Non-pigmented ciliary epithelial cell (primary cell): ENCODE measurements around the gene FRMD3.

ENCODE experiments used
- DNase-seq: peaks from one replicate; pipeline ENCODE4 v3.0.0-alpha.2; 2010; ENCODE audit warnings: low read depth

Gene FRMD3

DNA sequence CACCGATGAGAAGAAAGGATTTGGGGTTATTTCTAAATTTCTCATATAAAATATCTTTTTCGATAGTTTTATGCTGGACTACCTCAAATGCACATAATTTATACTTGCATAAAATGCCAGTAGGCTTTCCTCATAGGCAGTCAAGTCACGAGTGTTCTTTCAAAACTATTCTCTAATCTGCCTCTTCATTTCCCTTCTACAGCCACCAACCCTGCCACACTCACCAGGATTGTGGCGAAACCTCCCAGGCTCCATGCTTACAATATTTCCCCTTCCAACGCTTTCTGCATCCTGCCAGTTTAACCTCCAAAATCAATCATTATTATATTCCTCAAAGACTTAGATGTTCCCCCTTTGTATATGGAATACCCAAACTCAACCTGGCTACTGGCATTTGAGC lies 65.4 kb downstream of the FRMD3 start:
- DNase-seq: no peak

DNA sequence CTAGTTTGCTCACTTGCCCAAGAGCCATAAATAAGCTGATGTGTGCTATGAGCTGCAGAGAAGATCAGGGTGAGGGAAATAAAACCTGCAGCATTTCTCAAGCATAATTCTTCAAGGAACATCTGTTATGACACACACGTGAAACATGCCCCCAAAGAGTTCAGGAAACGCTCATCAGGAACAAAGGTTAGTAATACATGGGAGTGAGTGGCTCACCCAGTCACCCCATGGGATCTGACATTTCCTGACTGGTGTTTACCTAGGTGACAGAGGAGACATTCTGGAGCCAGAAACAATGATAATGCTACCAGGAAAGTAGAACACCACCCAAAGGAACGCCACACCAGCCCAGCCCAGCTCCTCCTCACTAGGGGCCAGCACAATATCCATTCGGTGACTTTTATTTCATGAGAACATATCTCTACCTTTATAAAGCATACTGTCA lies 66.0 kb downstream of the FRMD3 start:
- DNase-seq: no peak

DNA sequence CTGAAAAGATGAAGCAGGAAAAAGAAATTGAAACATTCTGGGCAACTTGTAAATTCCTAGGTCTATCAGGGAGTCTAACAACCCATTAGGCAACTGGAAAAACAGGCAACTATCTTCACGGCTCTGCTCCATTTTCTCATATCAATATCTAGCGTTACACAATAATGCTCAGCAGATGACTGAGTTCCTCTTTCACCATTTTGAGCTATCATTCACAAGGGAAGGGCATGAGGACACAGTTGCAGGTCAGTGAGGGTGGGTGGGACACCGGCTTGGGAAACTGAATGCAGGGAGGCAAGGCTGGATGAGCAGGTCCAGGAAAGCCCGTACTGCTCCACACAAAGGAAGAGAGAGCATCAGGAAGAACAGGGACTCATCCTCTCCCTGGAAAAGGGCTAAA lies 67.0 kb downstream of the FRMD3 start:
- DNase-seq: no peak

- DNase-seq: no peak
These were observed 68.5 kb downstream of the FRMD3 start for GRCh38 chr9:83469722-83470121.

DNA sequence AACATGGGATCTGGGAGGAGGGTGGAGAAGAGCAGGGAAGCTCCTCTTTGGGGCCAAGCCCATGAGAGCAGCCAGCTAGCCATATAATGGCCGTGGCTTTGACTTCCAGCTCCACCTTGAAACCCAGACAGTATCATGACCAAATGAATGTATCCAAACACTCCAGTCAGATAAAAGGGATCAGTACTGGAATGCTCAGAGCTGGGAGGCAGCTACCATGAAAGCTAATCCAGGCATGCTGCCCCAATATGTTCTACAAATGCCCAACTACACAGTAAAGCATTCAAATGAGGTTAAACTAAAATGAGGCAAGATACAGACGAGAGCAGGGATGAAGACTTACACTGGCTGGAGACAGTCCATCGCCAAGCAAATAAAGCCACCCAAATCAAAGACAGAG lies 69.4 kb downstream of the FRMD3 start:
- no peak for DNase-seq

DNA sequence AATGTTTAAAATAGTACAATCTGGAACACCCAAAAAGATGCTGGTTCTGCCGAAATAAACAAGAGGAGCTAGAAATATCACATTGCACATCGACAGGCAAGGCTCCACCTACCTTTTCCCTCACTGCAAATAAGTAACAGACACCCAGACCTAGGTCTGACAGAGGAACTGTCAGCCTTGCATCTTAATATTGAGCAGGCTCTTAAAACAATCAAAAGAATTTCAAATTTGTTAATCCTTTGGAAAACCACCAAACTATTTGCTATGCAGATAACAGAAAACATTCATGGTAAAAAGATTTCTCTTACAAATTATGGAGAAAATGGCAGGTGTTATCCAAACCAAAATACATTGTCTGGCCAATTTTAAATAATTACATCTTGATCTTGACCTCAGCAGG lies 71.3 kb downstream of the FRMD3 start:
- DNase-seq: no peak

- DNase-seq: no peak
These were observed 71.8 kb downstream of the FRMD3 start for GRCh38 chr9:83466351-83466750.

DNA sequence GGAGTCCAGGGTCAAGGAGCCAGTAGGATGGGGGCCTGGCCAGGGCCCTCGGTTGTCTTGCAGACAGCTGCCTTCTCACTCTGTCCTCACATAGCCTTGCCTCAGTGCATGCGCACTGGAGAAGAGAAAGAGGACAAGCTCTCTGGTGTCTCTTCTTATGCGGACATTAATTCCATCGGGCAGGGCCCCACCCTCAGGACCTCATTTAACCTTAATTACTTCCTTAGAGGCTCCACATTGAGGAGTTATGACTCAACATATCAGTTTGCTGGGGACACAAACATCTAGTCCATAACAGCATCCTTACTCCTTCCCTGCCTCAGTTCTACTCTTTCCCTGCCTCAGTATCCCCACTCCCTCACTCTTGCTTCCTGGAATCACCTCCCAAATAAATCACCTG lies 78.4 kb downstream of the FRMD3 start:
- DNase-seq: no peak

DNA sequence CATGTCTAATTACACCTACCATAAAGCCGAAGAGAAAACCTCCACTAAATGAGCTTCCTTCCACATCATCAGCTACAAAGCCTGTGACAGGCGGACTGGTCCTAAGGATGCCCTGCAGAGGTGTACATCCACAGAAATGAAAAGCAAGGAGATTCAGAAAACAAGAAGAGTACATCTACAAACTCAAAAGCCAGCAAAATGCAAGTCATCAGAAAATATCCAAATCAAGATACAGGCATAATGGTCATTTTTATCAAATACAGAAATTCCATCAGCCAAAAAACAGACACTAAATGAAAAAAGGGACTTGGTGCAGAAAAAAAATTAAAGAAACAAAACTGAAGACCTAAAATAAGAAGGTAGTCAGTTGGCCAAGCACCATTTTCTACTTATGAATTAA lies 79.7 kb downstream of the FRMD3 start:
- no peak for DNase-seq

- DNase-seq: no peak
These were observed 81.2 kb downstream of the FRMD3 start for GRCh38 chr9:83457005-83457404.

- DNase-seq: no peak
These were observed 82.0 kb downstream of the FRMD3 start for GRCh38 chr9:83456226-83456625.

DNA sequence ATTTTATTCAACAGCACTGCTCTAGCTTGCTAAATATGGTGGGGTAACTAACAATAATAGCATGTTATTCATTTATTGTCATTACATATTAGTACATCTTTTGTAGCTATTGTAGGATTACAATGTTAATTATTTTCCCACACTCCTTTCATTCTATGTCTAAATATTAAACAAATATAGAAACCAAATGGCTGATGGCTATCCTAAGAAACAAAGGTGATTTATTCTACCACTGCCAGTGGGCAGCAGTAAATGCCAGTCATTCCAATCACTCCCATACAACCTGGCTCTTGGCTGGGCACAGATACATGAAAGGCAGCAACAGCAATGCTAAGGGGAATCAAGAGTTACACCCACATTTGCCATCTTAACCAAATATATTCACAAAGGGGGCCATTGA lies 84.1 kb downstream of the FRMD3 start:
- DNase-seq: no peak

GRCh38 chr9:83451308-83451707 lies 86.9 kb downstream of the FRMD3 start:
- DNase-seq: no peak

GRCh38 chr9:83449983-83450382 lies 88.2 kb downstream of the FRMD3 start:
- no peak for DNase-seq

GRCh38 chr9:83449166-83449565 lies 89.0 kb downstream of the FRMD3 start:
- DNase-seq: no peak

GRCh38 chr9:83448626-83449025 lies 89.6 kb downstream of the FRMD3 start:
- no peak for DNase-seq

DNA sequence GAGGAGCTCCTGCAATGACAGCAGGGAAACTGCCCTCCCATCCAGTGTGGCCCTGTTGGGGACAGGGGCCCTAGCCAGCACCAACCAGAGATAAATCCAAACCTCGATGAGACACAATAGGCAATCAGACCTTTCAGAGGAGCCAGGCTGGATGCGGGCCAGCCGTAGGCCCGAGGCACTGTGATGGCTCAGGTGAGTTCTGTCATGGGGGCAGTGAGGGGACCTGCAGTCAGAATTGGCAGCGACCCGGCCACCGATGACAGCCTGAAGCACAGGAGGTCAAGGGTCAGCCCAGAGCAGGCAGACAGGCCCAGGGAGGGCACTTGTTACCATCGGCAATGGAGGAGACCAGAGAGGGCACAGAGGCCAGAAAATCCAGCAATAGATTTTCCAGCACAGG lies 90.8 kb downstream of the FRMD3 start:
- DNase-seq: no peak

- no peak for DNase-seq
These were observed 92.4 kb downstream of the FRMD3 start for GRCh38 chr9:83445703-83446265.

DNA sequence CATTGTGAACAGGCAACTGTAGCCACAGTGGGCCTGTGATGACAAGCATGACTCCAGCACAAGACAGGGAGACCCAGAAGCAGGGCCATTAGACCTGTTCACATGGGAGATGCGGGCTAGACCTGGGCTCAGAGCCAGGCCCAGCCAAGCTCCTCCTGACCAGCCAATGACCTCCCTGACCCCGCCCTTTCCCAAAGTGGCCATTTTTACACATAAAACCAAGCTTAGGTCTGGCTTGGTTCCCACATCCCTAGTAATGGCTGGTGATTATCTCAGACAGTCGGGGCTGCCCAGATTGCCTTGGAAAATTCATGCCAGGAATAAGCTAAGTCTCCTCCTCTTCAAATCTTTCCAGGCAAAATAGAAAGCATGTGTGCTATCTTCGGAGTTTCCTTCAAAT lies 94.1 kb downstream of the FRMD3 start:
- no peak for DNase-seq

GRCh38 chr9:83441390-83441789 lies 96.8 kb downstream of the FRMD3 start:
- DNase-seq: no peak

DNA sequence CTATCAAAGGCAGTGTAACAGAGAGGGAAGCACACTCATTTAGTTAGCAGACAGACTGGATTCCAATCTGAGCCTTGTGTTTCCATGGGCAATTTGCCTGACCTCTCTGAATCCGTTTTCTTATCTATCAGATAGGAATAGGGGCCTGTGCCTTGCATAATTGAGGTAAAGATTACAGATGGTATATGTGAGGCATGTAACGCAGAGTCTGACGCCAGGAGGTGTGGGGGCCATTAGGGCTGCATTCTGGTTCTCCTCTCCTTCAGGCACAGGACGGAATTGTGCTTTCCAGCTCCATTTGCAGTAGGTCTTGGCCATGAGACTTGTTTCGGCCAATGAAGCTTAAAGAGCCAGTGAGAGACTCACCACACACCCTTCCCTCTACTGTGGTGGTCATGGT lies 97.6 kb downstream of the FRMD3 start:
- DNase-seq: no peak

GRCh38 chr9:83435301-83435700 lies 102.9 kb downstream of the FRMD3 start:
- no peak for DNase-seq

DNA sequence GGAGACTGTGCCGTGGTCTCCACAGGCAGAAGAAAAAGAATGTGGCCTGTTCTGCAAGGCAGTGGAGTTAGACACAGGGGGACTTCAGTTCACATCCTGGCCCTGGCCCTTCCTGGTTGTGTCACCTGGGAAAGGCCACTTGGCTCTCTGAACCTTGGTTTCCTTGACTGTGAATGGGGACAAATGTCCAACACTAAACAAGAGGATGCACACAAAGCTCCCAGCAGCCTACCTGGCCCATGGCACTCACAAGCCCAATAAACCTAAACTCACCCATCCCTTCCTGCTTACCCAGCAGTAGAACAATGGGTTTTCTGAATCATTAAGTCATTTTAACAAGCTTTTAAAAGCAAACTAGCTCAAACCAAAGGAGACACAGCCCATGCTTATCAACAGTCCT lies 103.9 kb downstream of the FRMD3 start:
- no peak for DNase-seq

- no peak for DNase-seq
These were observed 104.4 kb downstream of the FRMD3 start for GRCh38 chr9:83433846-83434245.
